RPMI8226 (cell line): ENCODE data around the gene ATP2B2.
A peak's percentile ranks its signal among the peaks of the same experiment; 100 is the strongest.

Source experiments
- DNase-seq: peaks from one replicate; pipeline ENCODE4 v3.0.0-alpha.2; 2015

Gene ATP2B2

GRCh38 chr3:10357095-10357494 lies 148.3 kb downstream of the ATP2B2 start:
- no peak for DNase-seq

DNA sequence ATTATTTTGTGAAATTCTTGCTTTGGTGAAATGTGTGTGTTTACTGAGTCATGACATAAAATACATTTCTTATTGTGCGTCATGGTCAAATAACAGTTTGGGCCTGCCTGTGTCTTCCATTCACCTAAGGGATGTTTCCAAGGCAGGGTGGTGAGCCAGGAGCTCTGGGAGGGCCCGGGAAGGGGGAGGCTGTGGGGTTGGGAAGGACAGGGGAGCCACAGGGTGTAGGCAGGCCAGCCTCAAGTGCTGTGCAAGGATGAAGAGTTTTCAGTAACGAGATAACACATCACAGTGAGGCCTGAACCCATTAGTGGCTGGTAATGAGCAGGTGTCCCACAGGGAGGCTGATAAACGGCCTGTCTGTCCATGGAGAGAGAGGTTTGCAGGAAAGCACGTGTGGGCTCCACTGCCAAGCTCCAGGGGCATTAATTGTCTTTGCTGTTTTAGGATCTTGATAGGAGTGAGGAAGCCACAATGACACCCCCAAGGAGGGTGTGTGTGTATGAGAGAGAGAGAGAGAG lies 148.9 kb downstream of the ATP2B2 start:
- no peak for DNase-seq

DNA sequence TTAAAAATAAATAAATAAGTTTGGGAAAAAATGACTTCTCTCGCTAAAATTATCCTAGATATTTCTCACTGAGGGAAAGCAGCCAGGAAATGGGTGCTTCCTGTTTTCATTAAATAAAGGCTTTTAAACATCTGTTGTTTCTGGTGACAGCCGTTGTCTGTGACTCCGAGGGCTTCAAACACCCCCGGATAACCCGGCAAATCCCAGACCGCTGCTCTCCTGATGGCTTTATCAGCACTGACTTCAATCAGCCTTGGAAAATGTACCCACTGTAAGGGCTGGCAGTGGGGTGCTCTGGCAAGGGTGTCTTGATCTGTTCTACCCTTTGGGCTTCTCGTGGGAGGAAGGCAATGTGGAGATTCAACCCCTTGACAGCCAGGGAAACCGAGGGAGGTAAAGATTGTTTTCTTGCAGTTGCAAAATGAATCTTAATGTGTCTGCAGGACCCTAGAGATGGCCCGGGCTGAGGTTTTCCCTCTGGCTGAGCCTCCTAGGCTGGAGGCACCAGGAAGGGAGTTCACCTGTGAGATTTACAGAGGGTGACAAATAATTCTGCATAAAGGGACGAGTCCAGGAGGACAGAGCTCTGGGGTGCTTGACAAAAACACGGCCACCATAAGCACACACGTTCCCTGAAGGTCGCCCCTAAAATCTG lies 150.9 kb downstream of the ATP2B2 start:
- no peak for DNase-seq

- no peak for DNase-seq
Observed at GRCh38 chr3:10353661-10354360, 151.6 kb downstream of the ATP2B2 start.

- DNase-seq = peak; percentile 22
Observed at GRCh38 chr3:10353160-10353559, 152.2 kb downstream of the ATP2B2 start.

GRCh38 chr3:10352146-10352911 lies 153.1 kb downstream of the ATP2B2 start:
- DNase-seq = no peak

DNA sequence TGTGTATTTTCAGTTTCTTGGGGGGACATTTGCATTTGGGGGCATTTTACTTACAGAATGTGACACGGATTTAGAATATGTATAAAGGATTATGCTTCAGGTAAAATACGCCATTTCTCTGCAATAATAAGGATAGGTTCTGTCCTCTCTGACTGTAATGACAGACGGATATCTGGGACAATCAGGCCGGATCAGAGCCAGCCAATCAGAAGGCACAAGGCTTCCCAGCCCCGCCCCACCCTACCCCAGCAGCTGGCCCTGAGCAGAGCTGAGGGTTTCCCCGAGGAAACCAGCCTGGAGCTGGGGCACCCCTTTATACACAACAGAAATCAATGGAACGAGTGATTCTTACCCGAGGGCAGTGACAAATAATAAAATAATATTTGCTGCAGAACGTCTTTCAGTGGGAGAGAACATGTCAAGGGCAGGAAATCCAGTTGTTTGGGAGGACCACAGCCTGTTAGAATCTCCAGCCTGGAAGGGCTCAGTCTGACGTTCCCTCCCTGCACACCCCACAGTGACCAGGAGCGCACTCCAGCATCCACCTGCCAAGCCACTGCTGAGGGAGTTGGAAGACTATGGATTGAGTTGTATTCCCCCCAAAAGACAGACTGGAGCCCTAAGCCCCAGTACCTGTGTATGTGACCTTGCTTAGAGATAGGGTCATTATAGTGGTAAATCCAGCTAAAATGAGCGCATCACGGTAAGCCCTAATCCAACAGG lies 154.2 kb downstream of the ATP2B2 start:
- no peak for DNase-seq

- no peak for DNase-seq
Observed at GRCh38 chr3:10350324-10350985, 154.9 kb downstream of the ATP2B2 start.

- DNase-seq = no peak
Observed at GRCh38 chr3:10349801-10350200, 155.6 kb downstream of the ATP2B2 start.

DNA sequence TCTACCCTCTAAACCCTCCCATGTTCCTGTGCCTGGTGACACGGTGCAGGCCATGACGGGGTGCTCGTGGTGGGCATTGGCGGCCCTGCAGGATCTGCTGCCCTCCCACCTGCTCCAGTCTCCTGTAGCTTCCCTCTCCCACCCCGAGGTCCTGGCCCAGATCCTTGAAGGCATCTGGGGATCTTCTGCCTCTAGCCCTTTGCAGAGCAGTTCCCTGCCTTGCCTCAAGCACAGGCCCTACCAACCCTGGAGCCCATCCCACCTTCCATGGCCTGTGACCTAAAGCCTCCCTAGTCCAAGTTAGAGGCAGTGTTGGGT lies 157.0 kb downstream of the ATP2B2 start:
- no peak for DNase-seq

DNA sequence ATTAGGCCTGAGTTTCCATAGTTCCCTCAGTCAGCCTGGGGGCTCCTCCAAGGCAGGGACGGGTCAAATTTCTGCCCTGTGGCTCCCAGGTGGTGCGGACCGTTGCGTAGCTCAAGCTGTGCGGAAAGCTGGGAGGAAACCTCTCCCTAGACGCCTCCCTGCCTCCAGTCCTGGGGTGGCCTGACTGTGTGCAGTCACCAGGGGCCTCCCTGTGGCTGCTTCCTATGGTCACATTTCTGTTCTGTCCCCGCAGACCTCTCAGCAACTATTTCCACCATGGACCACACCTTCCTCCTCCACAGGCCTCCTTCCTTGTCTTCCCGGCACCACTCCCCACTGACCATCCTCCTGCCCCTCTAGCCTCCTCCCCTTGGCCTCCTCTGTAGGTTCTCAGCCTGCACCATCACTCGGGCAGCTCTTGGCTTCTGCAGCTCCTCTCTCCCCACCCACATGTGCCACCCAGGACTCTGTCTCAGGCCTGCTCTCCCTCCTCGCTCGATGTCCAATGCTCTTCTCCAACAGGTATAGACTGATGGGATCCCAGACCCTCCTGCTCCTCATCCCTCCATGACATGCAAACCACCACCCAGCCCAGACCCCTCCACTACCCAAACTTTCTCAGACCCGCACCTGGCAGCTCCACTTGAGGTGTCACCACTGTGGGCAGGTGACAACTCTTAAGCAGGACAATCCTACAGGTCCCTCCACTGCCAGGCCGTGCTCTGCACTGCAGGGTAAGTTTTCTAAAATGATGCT lies 157.6 kb downstream of the ATP2B2 start:
- no peak for DNase-seq

GRCh38 chr3:10345911-10346310 lies 159.5 kb downstream of the ATP2B2 start:
- DNase-seq = no peak

DNA sequence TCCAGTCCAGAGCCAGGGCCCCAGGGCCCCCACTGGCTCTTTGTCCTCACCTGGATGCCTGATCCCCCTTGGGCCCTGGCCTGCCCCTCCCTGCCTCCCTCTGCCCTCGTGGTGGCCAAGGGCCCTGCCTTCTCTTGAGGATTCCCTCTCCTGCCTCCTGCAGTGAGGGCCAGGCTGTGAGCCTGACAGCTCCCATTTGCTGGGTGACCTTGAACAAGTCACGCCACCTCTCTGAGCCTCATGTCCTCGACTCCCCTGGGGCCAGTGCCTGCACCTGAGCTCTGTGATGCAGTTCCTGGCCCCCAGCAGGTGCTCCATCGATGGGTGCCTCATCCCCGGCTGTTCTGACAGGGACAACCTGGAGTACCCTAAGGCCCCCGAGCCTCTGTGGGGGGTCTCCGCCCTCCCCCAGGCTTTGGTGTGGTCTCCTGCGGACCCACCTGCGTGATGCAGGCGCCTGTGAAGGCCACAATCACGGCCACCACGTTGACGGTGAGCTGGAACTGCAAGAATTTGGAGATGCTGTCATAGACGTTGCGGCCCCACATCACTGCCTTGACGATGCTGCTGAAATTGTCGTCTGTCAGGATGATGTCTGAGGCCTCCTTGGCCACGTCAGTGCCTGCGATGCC lies 160.3 kb downstream of the ATP2B2 start:
- no peak for DNase-seq

GRCh38 chr3:10344147-10344943 lies 161.0 kb downstream of the ATP2B2 start:
- peak; percentile 63 for DNase-seq

GRCh38 chr3:10343526-10343925 lies 161.9 kb downstream of the ATP2B2 start:
- DNase-seq = no peak

GRCh38 chr3:10342781-10343180 lies 162.6 kb downstream of the ATP2B2 start:
- DNase-seq = no peak

GRCh38 chr3:10341901-10342398 lies 163.4 kb downstream of the ATP2B2 start:
- no peak for DNase-seq

GRCh38 chr3:10340476-10340875 lies 164.9 kb downstream of the ATP2B2 start:
- no peak for DNase-seq

DNA sequence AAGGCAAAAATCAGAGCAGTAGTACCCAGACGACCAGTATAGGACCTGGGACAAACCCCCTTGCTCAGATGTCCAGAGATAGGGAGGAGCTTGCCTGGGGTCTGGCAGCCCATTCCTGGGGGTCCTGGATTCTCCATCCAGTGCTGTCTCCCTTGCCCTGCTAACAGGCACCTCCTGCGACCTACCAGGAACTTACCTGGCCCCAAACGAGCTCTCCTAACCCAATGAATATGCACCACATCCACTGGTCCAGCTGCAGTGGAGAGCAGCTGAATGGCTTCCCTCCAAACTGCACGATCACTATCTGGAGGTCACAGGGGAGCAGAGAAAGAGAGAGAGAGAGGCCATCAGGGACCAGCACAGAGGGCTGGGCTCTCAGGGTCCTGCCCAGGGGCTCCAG lies 165.3 kb downstream of the ATP2B2 start:
- DNase-seq = no peak

- DNase-seq = no peak
Observed at GRCh38 chr3:10339376-10339955, 165.9 kb downstream of the ATP2B2 start.
